Fibroblast of peridontal ligament (primary cell): ENCODE data around the gene METTL5.
"Not testable (repeated sequence)": the region's sequence is repeated elsewhere in the genome, so short reads cannot be mapped to it uniquely, and the experiment has no call there.

Source experiments
- DNase-seq: peaks from one replicate; pipeline ENCODE4 v3.0.0-alpha.2; 2010; ENCODE audit errors: extremely low read depth

The METTL5 gene

DNA sequence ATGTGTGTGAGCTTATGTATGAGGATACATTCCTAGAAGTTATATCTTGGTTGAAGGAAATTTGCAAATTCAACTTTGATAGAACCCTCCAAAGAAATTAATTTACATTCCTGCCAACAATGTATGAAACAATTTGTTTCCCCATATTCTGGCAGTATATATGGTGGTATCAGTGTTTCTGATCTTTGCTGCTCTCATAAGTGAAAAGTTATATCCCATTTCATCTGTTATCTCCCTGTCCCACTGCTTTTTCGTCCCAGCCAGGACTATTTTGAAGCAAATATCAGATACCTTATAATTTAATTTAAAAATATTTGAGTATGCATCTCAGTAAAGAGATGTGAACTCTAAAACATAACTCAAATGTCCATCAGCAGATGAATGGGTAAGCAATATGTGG lies 9.7 kb upstream of the METTL5 start:
- DNase-seq, result no peak

DNA sequence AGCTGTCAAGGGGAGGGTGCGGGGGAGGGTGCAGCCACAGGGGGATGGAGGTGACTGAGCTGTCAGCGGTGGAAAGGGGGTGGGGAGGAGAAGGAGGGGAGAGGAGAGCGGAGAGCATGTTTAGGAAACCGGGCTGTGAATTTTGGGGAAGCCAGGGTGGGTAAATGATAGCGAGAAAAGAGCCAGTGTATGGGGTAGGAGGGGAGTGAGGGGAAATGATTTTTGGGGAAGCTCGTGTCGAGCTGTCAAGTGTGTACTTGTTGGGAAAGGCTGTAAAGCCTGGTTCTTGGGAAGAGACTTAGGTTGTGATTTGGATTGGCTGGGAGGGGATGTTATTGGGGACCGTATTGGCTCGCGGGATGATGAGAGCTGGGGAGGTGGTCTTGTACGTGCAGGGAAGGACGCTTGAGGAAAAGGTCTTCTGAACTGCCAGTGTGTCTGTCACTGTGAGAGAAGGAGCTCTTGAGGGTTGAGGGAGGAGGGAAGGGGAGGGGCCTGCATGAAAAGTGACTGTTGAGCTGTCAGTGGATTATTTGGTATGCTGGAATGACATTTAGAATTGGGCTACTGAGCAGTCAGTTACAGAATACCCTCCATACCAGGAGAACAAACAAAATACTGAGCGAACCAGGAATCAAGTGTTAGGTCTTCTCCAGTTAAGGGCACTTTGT lies 3.6 kb upstream of the METTL5 start:
- DNase-seq, result peak; percentile 52

DNA sequence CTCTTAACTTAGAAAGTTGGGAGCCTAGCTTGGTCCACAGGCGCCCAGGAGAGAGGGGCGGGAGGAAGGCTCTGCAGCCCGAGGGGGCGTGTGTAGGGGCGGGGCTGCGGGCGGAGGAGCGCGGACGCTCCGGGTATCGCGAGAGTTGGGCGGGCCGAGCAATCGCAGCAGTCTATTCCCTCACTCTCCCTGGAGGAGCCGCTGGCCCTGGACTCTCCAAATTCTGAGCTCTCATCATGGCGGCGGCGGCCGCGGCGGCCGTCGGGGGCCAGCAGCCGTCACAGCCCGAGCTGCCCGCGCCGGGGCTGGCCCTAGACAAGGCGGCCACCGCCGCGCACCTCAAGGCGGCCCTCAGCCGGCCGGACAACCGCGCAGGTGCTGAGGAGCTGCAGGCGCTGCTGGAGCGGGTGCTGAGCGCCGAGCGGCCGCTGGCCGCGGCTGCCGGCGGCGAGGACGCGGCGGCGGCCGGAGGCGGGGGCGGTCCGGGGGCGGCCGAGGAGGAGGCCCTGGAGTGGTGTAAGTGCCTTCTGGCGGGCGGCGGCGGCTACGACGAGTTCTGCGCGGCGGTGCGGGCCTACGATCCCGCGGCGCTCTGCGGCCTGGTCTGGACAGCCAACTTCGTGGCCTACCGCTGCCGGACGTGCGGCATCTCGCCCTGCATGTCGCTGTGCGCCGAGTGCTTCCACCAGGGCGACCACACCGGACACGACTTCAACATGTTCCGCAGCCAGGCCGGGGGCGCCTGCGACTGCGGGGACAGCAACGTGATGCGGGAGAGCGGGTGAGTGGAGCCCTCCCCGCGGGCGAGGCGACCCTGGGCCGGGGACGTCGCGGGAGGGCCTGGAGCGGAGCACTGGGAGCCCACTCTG lies 2.8 kb upstream of the METTL5 start, which contains the start of gene UBR3:
Gene UBR3, plus strand, starts transcription at position 183 of the 869 bp plus-strand sequence. Its CDS starts 54 bp downstream, at position 237.
- DNase-seq, result peak; percentile 90

DNA sequence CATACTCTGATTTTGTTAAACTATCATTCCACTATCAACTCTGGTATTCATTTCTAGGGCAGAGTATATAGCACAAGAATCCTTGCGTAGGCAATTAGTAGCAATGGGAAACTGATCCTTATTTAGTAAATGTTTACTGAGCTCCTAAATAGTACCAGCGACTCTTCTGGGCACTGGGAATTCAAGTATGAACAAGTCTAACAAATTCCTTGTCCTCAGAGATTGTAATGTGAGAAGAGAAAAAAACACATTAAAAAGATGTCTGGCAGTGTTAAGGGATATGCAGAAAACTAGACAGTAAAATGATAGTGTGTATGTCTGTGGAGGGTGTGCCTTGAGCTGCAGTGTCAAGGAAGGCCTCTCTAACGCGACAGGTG lies 721 bp downstream of the METTL5 start:
- DNase-seq, result peak; percentile 43

DNA sequence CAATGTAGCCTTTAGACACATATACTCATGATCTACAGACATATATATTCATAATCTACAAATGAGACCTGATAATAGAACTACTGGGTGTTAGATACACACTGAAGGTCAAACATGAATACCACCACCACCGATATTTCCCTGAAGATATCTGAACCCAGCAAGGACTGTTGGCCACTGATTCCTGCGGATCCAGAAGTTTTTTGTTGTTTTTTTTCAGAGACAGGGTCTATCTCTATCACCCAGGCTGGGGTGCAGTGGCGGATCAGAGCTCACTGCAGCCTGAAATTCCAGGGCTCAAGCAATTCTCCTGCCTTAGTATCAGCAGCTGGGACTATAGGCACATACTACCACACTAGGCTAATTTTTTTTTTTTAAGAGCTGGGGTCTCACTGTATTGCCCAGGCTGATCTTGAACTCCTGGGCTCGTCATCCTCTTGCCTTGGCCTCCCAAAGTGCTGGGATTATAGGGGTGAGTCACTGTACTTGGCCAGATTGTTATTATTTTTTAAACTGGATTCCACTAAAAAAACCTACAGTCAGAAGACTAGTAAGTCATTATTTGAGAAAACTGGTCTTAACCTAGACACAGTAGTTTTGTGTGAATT lies 1.8 kb downstream of the METTL5 start:
- no peak for DNase-seq

DNA sequence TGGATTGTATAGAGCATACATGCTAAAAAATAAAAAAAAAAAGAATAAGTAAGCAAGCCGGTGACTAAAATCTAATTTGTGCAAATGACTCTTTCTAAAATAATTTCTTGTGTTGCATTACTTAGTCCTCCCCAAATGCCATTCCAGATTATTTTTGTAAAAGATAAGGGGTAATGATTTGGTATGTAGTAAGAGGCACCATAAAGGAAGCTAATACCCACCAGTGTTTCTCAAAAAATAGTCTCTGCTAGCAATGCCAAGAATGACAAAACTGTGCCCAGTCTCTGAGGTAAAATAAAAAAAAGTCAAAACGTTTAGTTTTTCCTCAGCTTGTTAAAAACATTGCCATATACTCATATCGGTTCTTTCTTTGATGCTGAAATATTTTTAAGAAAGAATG lies 2.7 kb downstream of the METTL5 start:
- DNase-seq, result no peak

DNA sequence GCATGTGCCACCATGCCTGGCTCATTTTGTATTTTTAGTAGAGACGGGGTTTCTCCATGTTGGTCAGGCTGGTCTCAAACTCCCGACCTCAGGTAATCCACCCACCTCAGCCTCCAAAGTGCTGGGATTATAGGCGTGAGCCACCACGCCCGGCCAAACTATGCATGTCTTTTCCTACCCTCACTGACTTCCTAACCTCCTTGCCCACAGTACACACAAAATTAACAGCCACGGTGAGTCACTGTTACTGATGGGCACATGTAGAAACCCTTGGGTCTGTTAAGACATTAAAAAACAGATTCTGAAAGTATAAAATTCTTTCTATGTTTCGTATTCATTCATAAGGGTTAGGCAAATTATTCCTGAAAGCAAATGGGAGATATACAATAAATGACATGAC lies 4.6 kb downstream of the METTL5 start:
- DNase-seq, result peak; percentile 27

DNA sequence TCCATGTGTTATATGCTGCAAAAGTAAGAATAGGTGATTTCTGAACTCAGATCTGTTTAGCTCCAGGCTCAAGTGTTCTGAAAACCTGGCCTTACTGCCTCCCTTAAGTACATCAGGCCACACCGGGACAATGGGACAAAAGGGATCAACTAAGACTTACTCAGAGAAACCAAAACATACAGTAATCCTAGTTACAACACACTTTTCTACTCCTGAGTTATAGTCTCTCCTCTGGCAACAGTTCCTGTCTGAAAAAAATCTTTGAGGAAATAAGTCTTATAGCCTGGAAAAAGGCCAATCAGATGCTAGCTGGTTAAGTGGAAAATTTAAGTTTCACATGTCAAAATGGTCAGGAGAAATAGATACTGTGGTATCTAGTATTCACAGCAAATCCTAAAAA lies 5.6 kb downstream of the METTL5 start:
- peak; percentile 31 for DNase-seq

DNA sequence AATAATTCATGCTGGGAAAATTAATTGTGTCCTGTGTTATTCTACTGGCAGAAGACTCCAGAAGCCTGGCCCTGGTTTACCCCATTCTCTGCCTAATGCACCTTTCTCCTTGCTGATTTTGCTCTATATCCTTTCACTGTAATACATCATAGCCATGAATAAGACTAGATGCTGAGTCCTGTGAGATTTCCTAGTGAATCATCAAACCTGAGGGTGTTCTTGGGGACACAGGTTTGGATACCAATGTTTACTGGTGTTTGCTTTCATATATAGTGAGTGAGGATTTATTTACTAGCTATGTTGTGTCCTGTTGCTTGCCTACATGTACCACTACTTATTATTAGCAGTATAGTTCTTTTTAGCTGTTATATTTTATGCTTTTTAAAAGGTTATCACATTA lies 6.5 kb downstream of the METTL5 start:
- DNase-seq, result no peak

DNA sequence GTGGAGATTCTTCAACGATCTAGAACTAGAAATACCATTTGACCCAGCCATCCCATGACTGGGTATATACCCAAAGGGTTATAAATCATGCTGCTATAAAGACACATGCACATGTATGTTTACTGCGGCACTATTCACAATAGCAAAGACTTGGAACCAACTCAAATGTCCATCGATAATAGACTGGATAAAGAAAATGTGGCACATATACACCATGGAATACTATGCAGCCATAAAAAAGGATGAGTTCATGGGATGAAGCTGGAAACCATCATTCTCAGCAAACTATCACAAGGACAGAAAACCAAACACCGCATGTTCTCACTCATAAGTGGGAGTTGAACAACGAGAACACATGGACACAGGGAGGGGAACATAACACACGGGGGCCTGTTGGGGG lies 7.3 kb downstream of the METTL5 start:
- not testable (repeated sequence) for DNase-seq

DNA sequence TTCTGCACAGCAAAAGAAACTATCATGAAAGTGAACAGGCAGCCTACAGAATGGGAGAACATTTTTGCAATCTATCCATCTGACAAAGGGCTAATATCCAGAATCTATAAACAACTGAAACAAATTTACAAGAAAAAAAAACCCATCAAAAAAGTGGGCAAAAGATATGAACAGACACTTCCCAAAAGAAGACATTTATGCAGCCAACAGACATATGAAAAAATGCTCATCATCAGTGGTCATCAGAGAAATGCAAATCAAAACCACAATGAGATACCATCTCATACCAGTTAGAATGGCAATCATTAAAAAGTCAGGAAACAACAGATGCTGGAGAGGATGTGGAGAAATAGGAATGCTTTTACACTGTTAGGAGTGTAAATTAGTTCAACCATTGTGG lies 7.7 kb downstream of the METTL5 start:
- not testable (repeated sequence) for DNase-seq

DNA sequence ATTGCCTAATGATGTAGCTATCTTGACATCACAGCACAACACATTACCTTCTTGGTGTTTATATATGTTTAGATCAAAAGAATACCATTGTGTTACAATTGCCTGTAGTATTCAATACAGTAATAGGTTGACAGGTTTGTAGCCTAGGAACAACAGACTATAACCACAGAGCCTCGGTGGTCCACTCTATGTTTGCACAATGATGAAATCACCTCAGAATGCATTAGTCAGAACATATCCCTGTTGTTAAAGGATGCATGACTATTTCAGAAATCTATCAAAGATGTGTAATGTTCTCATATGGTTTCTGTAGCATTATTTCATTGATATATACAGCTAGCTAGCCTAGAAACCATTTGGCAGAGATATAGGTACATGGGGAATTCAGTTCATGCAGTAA lies 8.9 kb downstream of the METTL5 start:
- peak; percentile 71 for DNase-seq

DNA sequence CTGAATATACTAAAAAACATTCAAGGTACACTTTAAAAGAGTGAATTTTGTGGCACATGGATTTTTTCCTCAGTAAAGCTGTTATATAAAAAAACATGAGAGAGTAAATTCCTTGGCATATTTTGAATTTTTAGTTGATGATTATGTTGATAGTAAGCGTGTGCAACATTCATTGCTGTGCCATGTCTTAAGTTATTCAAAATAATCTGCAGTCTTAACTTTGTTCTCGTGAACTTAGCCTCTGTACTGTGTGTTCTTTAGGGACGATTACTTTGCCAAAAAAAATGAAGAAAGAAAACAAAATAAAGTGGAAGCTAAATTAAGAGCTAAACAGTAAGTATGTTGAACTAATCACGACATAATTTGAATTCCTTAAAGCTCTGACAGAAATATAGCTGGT lies 16.5 kb downstream of the METTL5 start:
- peak; percentile 82 for DNase-seq

DNA sequence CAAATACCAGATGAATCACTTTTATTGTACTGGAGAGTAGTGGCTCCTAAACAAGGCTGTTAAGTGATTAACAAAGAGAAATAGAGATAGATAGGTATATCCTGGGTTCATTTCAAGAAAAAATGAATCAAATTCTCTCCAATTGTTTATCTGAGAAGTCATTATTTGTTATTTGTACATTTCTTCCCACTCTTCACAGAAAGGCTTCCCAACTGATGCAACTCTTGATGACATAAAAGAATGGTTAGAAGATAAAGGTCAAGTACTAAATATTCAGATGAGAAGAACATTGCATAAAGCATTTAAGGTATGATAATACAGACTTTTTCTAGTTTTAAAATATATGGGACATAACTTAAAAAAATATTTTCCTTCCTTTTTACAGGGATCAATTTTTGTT lies 18.1 kb downstream of the METTL5 start:
- no peak for DNase-seq

DNA sequence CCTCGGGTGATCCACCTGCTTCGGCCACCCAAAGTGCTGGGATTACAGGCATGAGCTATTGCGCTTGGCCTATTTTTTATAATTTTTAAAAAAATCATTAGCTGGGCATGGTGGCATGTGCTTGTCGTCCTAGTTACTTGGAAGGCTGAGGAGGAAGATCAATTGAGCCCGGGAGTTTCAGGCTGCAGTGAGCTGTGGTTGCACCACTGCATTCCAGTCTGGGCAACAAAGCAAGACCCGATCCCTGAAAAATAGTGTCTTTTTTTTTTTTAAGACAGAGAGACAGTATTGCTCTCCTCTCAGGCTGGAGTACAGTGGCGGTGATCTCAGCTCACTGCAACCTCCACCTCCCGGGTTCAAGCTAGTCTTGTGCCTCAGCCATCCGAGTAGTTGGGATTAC lies 21.2 kb downstream of the METTL5 start:
- DNase-seq, result peak; percentile 42

DNA sequence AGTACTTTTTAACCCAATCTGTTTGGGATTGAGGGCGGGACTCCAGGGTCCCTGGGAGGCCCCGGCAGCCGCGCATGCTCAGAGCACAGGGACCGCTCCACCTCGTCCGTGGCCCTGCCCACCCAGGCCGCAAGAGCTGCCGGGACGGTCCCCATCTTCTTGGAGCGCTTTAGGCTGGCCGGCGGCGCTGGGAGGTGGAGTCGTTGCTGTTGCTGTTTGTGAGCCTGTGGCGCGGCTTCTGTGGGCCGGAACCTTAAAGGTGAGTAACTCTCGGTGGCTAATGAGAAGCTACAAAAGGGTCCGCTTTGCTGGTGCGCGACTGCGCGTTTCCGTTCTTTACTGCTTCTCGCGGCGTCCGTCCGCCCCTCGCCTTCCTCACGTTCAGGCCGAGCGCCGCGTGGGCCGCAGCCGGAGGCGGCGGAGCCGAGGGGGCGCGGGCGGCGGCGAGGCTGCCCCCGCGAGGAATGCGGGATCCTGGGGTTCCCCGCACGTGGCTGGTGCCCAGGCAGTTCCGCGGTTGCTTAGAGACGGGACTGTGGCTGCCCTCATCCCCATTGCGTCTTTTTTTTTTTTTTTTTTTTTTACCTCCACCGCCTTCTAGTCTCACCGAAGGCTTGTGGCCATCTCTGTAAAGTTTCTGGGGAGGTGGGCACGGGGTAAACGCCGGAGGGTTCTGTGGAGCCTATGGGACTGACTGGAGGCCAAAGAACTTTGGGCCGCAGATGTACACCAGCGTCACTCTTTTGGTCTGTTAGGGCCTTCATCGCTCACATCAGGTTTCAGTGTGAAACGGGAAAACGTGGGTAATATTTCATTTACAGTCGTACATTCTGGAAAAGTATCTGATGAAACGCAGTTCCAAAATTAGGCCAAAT lies 25.8 kb downstream of the METTL5 start, which contains the start of gene SSB:
Gene SSB, plus strand, starts transcription at position 154 of the 875 bp plus-strand sequence. CDS start 2,090 bp downstream, outside the sequence.
- peak; percentile 90 for DNase-seq

DNA sequence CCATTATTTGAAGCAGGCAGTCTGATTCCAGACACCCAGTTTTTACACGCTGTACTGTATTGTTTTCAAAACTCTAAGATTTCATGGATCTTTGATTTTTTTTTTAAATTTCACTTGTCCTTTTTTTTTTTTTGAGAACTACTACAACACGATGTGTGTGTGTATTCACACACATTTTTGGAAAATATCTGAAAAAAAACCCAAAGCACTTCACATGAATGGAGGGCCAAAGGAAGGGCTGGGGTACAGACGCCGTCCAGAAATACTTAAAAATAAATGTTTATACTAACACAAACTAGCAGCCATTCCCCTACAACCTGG lies 26.3 kb downstream of the METTL5 start:
- DNase-seq, result no peak

DNA sequence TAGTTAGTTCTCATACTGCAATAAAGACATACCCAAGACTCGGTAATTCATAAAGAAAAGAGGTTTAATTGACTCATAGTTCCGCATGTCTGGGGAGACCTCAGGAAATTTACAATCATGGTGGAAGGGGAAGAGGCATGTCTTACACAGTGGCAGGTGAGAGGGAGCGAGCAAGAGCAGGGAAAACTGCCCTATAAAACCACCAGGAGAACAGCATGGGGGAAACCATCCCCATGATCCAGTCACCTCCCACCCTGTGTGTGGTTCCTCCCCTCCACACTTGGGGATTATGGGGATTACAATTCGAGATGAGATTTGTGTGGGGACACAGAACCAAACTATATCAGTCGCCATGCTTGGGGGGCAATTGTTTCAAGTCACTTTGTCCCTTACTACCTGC lies 27.1 kb downstream of the METTL5 start:
- no peak for DNase-seq

DNA sequence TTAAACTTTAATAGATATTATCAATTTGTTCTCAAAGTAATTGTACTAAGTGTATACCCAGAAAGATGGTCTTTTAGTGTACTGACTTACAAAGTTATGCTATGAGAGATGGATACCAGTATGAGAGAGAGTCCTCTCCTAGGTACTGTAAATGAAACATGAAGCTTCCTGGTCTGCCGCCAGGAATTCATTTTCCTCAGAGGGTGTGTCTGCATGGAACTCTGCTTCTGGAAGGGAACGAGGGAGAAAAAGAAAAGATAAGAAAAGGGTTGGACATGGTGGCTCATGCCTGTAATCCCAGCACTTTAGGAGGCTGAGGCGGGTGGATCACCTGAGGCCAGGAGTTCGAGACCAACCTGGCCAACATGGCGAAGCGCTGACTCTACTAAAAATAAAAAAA lies 28.3 kb downstream of the METTL5 start:
- DNase-seq, result no peak

DNA sequence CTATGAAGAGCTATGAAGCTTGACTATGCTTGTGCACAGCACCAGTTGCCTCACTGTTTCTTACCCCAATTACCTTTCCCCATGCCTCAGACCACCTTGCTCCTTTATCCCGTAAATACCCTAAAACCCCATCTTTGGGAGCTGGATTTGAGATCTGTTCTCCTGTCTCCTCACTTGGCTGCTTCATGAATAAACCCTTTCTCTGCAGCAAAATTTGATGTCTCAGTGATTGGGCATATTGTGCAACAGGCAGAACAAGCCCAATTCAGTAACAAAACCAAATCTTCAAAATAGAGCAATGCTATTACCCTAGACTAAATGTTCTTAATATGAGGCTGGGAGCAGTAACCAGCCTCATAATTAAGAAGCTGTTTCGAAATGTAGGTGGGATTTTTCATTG lies 29.5 kb downstream of the METTL5 start:
- no peak for DNase-seq

DNA sequence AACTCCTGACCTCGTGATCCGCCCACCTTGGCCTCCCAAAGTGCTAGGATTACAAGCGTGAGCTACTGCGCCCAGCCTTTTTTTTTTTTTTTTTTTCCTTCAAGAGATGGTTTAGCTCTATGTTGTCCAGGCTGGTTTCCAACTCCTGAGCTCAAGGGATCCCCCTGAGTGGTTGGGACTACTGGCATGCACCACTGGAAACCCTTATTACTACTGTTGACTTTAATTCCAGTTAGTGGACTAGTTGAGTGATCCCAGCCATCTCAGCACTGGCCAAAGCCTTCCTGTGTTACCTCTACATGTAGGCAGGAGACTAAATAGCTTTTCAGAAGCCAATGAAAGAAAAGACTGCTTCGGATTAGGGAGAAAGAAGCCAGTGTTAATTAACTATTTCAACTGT lies 34.1 kb downstream of the METTL5 start:
- DNase-seq, result no peak

DNA sequence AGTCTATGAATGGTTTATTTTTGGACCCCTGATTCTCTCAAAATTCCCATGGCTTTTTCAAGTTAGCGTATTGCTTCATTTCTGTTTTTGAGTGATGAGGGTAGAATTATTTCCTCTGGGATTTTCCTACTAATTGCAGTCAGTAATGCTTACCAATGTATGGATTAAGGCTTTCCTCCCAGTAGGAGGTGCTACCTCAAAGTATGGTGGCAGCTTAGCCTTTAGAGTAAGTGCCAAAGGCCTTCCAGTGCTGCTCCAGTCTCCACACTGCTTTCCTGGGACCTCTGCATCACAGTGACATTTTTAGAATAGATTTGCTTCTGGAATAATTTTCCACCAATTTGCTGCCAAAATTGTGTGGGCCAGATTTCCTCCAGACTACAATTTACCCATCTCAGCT lies 42.2 kb downstream of the METTL5 start:
- no peak for DNase-seq
